ENCODE results near the gene PLCB2. TPM values are rescaled to one million over a fixed set of nuclear protein-coding genes. Genes with fewer than 3 reads are reported as not detected.

PLCB2 gene
- total RNA-seq, 2 donors from 2014 or later: 17.7 to 32.4 TPM

DNA sequence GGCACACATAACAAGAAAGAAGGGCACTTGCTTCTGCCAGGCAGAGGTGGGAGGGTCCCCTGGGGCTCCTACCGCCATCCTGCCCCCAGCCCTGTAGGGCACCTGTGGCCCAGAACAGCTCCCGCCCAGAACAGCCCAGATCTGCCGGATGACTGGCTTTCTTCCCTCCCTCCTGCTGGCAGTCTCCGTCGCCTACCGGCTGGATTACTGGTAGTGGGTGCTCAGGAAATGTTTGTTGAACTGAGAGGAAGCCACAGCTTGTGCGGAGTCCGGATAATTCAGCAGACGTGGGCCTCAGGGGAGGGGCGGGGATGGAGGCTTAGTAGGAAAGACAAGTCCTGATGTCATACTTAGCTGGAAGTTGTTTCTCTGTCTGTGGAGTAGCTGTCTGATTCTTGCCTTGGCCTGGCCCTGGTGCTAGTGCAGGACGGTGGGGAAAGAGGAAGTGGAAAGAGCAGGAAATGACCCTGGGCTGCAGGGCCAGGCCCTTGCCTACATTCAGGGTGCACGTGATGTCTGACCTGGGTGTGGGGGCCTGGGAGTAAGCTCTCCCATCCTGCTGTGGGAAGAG, 26.3 kb upstream of the PLCB2 start:
- Histone ChIP-seq H3K9me3 (no peaks in the 10 kb centered on the region), H3K36me3 (no peaks in the 10 kb centered on the region), H3K4me3 (peak overlapping the region; percentile 22), H3K4me1 (ENCODE audit: control insufficient read depth in 1 of 2, low read depth in 2 of 2) (peaks cover 61 to 94% of the 10 kb centered on the region in 2 donors), H3K27ac (peak overlapping the region; percentile 93 to 99), H3K27me3 (replicated peaks; ENCODE audit: insufficient read depth) (no peaks in the 10 kb centered on the region)
- ATAC-seq (ENCODE audit: insufficient number of reproducible peaks, low FRiP score, low read depth) (peak; percentile 56), DNase-seq (ENCODE audit: low spot score) (peak; percentile 78)
- TF ChIP-seq, protein P1, sequence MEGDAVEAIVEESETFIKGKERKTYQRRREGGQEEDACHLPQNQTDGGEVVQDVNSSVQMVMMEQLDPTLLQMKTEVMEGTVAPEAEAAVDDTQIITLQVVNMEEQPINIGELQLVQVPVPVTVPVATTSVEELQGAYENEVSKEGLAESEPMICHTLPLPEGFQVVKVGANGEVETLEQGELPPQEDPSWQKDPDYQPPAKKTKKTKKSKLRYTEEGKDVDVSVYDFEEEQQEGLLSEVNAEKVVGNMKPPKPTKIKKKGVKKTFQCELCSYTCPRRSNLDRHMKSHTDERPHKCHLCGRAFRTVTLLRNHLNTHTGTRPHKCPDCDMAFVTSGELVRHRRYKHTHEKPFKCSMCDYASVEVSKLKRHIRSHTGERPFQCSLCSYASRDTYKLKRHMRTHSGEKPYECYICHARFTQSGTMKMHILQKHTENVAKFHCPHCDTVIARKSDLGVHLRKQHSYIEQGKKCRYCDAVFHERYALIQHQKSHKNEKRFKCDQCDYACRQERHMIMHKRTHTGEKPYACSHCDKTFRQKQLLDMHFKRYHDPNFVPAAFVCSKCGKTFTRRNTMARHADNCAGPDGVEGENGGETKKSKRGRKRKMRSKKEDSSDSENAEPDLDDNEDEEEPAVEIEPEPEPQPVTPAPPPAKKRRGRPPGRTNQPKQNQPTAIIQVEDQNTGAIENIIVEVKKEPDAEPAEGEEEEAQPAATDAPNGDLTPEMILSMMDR (IDR thresholded peaks at IDR 0.05): no peak

DNA sequence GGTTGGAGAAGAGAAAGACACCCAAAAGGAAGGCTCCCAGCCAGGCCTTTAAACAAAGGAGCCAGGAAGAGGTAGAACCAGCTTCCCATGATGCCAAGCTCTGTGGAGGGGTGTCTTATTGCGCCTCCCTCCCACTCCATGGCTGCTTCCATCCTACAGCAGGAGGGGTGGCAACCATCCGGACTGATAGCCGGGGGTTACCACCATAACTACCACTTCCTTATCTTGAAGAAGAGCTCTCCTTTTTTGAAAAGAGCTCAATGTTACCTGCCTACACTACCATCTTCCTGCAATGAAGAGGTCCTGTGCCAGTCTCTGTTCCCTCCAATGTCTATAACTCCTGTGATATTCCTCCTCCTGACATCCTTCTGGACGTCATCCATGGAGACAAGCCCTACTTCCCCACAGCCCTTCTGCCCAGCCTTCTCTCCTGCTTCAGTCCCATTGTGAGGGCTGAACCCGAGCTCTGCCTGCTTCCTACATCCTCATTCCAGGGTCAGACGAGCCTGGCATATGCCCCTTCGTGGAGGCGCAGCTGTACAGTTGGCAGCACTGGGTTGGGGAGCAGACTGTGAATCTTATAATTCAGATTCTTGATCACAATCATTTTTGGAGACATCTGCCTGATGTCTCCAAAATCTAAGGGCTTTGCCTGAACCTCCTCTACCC, 24.5 kb upstream of the PLCB2 start:
- H3K27ac ChIP-seq: peak overlapping the region; percentile 34 to 99
- DNase-seq (ENCODE audit: low spot score): no peak
- no peak for ATAC-seq (ENCODE audit: insufficient number of reproducible peaks, low FRiP score, low read depth)
- TF ChIP-seq, protein P1 (IDR thresholded peaks at IDR 0.05): no peak
- no peaks in the 10 kb centered on the region for H3K36me3 ChIP-seq
- H3K4me3 ChIP-seq: no peak overlapping the region
- no peaks in the 10 kb centered on the region for H3K27me3 ChIP-seq (replicated peaks; ENCODE audit: insufficient read depth)
- H3K9me3 ChIP-seq: no peaks in the 10 kb centered on the region
- peaks cover 60 to 94% of the 10 kb centered on the region in 2 donors for H3K4me1 ChIP-seq (ENCODE audit: control insufficient read depth in 1 of 2, low read depth in 2 of 2)

DNA sequence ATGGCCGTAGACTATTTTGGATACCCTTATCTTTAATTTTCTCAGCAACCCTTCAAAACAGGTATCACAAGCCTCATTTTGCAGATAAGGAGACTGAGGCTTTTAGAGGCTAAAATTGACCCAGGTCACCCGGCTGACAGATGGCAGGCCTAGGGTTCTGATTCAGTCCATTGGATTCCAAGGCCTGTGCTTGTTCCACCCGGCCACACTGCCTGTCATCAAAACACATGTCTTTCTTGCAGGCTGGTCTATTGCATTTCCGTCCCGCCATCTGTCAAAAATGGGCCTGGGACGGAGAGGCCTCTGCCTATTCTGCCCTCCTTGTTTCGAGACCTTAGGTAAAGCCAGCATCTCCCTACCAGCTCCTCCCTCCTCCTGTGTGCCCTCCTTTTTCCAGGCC, 23.9 kb upstream of the PLCB2 start:
- no peaks in the 10 kb centered on the region for H3K27me3 ChIP-seq (replicated peaks; ENCODE audit: insufficient read depth)
- H3K36me3 ChIP-seq: no peaks in the 10 kb centered on the region
- no peaks in the 10 kb centered on the region for H3K9me3 ChIP-seq
- DNase-seq (ENCODE audit: low spot score) (no peak), ATAC-seq (ENCODE audit: insufficient number of reproducible peaks, low FRiP score, low read depth) (no peak)
- TF ChIP-seq, protein P1 (IDR thresholded peaks at IDR 0.05): no peak
- peak overlapping the region; percentile 40 to 99 for H3K27ac ChIP-seq
- H3K4me3 ChIP-seq: no peak overlapping the region
- H3K4me1 ChIP-seq (ENCODE audit: control insufficient read depth in 1 of 2, low read depth in 2 of 2): peaks cover 56 to 94% of the 10 kb centered on the region in 2 donors

DNA sequence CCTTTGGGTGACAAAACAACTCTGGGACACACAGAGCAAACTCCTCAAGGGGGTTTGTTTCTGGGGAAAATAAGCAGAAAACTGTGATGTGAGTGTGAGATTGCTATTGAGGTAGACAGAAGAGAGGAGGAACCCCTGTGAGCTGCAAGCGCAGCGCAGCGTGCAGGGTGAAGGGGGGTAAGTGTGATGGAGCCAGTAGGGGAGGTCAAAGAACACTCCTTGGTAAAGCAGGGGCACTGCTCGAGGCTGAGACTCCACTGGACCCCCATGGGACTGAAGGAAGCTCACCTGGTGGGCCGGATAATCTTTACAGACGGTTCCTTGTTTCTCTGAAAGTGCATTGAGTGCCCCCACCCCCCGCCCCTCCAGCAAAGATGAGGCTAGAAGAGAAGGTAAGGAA, 23.3 kb upstream of the PLCB2 start:
- DNase-seq (ENCODE audit: low spot score): no peak
- TF ChIP-seq, protein P1 (IDR thresholded peaks at IDR 0.05): no peak
- Histone ChIP-seq H3K36me3 (no peaks in the 10 kb centered on the region), H3K27me3 (replicated peaks; ENCODE audit: insufficient read depth) (no peaks in the 10 kb centered on the region), H3K4me3 (no peak overlapping the region), H3K27ac (peak overlapping the region; percentile 78 to 86), H3K9me3 (no peaks in the 10 kb centered on the region), H3K4me1 (ENCODE audit: control insufficient read depth in 1 of 2, low read depth in 2 of 2) (peaks cover 56 to 94% of the 10 kb centered on the region in 2 donors)
- no peak for ATAC-seq (ENCODE audit: insufficient number of reproducible peaks, low FRiP score, low read depth)

DNA sequence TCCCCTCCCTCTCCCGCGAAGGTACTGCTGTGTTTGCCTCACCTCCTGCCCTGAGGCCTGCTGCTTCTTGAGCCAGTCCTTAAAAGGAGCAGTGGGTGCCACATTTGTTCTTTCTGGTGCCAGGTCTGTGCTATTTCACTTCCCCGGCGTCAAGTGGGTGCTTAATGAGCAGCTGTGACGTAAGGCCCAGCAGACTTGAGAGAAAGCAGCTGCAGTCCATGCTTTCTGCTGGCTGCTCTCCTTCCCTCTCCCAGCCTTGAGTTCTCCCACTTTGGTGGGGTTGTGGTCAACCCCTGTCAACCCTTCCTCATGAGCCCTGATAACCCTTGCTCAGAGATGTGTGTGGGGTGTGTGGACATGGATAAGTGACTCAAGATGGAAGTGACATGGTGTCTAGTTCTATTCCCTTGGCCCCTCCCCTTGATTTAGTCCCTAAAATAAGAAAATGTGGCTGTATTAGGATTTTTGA, 22.7 kb upstream of the PLCB2 start:
- Histone ChIP-seq H3K4me3 (no peak overlapping the region), H3K36me3 (no peaks in the 10 kb centered on the region), H3K9me3 (no peaks in the 10 kb centered on the region), H3K4me1 (ENCODE audit: control insufficient read depth in 1 of 2, low read depth in 2 of 2) (peaks cover 57 to 94% of the 10 kb centered on the region in 2 donors), H3K27ac (peak overlapping the region; percentile 78 to 86), H3K27me3 (replicated peaks; ENCODE audit: insufficient read depth) (no peaks in the 10 kb centered on the region)
- ATAC-seq (ENCODE audit: insufficient number of reproducible peaks, low FRiP score, low read depth) (no peak), DNase-seq (ENCODE audit: low spot score) (peak; percentile 43)
- TF ChIP-seq, protein P1 (IDR thresholded peaks at IDR 0.05): no peak

Measured in thoracic aorta (tissue), 2 donors.